ENCODE measurements around the gene GALNT11.

Gene GALNT11

GRCh38 chr7:152152267-152152666 lies 126.8 kb downstream of the GALNT11 start:
- no peaks in the 10 kb centered on the region for H3K9me3 ChIP-seq (ENCODE audit: control insufficient read depth in 5 of 5, low read length in 5 of 5)
- no peak overlapping the region for H3K27ac ChIP-seq (ENCODE audit: low read depth, low read length)
- H3K4me1 ChIP-seq (ENCODE audit: control insufficient read depth in 5 of 5, insufficient read depth in 5 of 5, low read length in 5 of 5): peaks cover 0 to 3% (median 0%) of the 10 kb centered on the region in 5 donors
- no peak overlapping the region for H3K4me3 ChIP-seq (ENCODE audit: low read depth in 1 of 5, low read length in 5 of 5)
- H3K9ac ChIP-seq (ENCODE audit: low read length in 5 of 5): no peak overlapping the region
- H3K27me3 ChIP-seq (ENCODE audit: control insufficient read depth in 5 of 5, insufficient read depth in 4 of 5, low read length in 5 of 5): no peaks in the 10 kb centered on the region
- H3K36me3 ChIP-seq (ENCODE audit: control insufficient read depth in 5 of 5, insufficient read depth in 5 of 5, low read length in 5 of 5): peaks cover 45 to 97% (median 92%) of the 10 kb centered on the region in 5 donors

GRCh38 chr7:152158801-152159587 lies 133.5 kb downstream of the GALNT11 start:
- H3K27me3 ChIP-seq (ENCODE audit: control insufficient read depth in 5 of 5, insufficient read depth in 4 of 5, low read length in 5 of 5): no peaks in the 10 kb centered on the region
- H3K9me3 ChIP-seq (ENCODE audit: control insufficient read depth in 5 of 5, low read length in 5 of 5): no peaks in the 10 kb centered on the region
- H3K9ac ChIP-seq (ENCODE audit: low read length in 5 of 5): no peak overlapping the region
- peaks cover 51 to 89% (median 77%) of the 10 kb centered on the region in 5 donors for H3K36me3 ChIP-seq (ENCODE audit: control insufficient read depth in 5 of 5, insufficient read depth in 5 of 5, low read length in 5 of 5)
- no peaks in the 10 kb centered on the region for H3K4me1 ChIP-seq (ENCODE audit: control insufficient read depth in 5 of 5, insufficient read depth in 5 of 5, low read length in 5 of 5)
- H3K4me3 ChIP-seq (ENCODE audit: low read depth in 1 of 5, low read length in 5 of 5): no peak overlapping the region
- no peak overlapping the region for H3K27ac ChIP-seq (ENCODE audit: low read depth, low read length)

GRCh38 chr7:152161171-152161570 lies 135.7 kb downstream of the GALNT11 start:
- Histone ChIP-seq H3K27ac (ENCODE audit: low read depth, low read length) (no peak overlapping the region), H3K27me3 (ENCODE audit: control insufficient read depth in 5 of 5, insufficient read depth in 4 of 5, low read length in 5 of 5) (no peaks in the 10 kb centered on the region), H3K4me1 (ENCODE audit: control insufficient read depth in 5 of 5, insufficient read depth in 5 of 5, low read length in 5 of 5) (no peaks in the 10 kb centered on the region), H3K4me3 (ENCODE audit: low read depth in 1 of 5, low read length in 5 of 5) (no peak overlapping the region), H3K9ac (ENCODE audit: low read length in 5 of 5) (no peak overlapping the region), H3K9me3 (ENCODE audit: control insufficient read depth in 5 of 5, low read length in 5 of 5) (no peaks in the 10 kb centered on the region), H3K36me3 (ENCODE audit: control insufficient read depth in 5 of 5, insufficient read depth in 5 of 5, low read length in 5 of 5) (peaks cover 37 to 82% (median 64%) of the 10 kb centered on the region in 5 donors)

GRCh38 chr7:152162287-152162686 lies 136.8 kb downstream of the GALNT11 start:
- Histone ChIP-seq H3K27ac (ENCODE audit: low read depth, low read length) (no peak overlapping the region), H3K9me3 (ENCODE audit: control insufficient read depth in 5 of 5, low read length in 5 of 5) (no peaks in the 10 kb centered on the region), H3K36me3 (ENCODE audit: control insufficient read depth in 5 of 5, insufficient read depth in 5 of 5, low read length in 5 of 5) (peaks cover 39 to 83% (median 65%) of the 10 kb centered on the region in 5 donors), H3K4me1 (ENCODE audit: control insufficient read depth in 5 of 5, insufficient read depth in 5 of 5, low read length in 5 of 5) (no peaks in the 10 kb centered on the region), H3K4me3 (ENCODE audit: low read depth in 1 of 5, low read length in 5 of 5) (no peak overlapping the region), H3K27me3 (ENCODE audit: control insufficient read depth in 5 of 5, insufficient read depth in 4 of 5, low read length in 5 of 5) (no peaks in the 10 kb centered on the region), H3K9ac (ENCODE audit: low read length in 5 of 5) (no peak overlapping the region)

Data from subcutaneous abdominal adipose tissue (tissue), 5 donors.